DOHH2 (cell line): ENCODE data around the gene PON3.

Experiments used
- CTCF ChIP-seq: fragments of 200-600 bp; sonication (generic); IDR thresholded peaks from one replicate; pipeline ENCODE4 v1.5.1; 2014; ENCODE audit warnings: antibody characterized with exemption, mild to moderate bottlenecking, low read depth, low read length; ENCODE audit not compliant: poor library complexity, severe bottlenecking
- EZH2phosphoT487 ChIP-seq: fragments of 200-600 bp; sonication (generic); IDR thresholded peaks from 2 replicates; pipeline ENCODE4 v1.6.1; 2017; ENCODE audit warnings: borderline replicate concordance, mild to moderate bottlenecking, antibody characterized with exemption, low read length, moderate library complexity, mixed read lengths

- TF ChIP-seq CTCF (no peak), EZH2phosphoT487 (no peak)
Observed at GRCh38 chr7:95394370-95394769, 1.8 kb downstream of the PON3 start.
